AG09309 (cell line): ENCODE results near the gene CDK14.

ENCODE experiments used
- DNase-seq: peaks from one replicate; pipeline ENCODE4 v3.0.0-alpha.2; 2010; ENCODE audit warnings: low read depth
- H3K4me3 ChIP-seq: 2 replicates; pipeline ENCODE4 v1.5.1; 2011; ENCODE audit warnings: mild to moderate bottlenecking, low read depth, low read length, moderate library complexity; ENCODE audit not compliant: control insufficient read depth
- TF ChIP-seq, protein P1 (sequence below): IDR thresholded peaks from 2 replicates; pipeline ENCODE4 v1.5.1; 2011; ENCODE audit warnings: mild to moderate bottlenecking, low read depth, low read length, inconsistent platforms; ENCODE audit not compliant: insufficient read depth, control insufficient read depth; ENCODE audit errors: missing control alignments

The CDK14 gene

DNA sequence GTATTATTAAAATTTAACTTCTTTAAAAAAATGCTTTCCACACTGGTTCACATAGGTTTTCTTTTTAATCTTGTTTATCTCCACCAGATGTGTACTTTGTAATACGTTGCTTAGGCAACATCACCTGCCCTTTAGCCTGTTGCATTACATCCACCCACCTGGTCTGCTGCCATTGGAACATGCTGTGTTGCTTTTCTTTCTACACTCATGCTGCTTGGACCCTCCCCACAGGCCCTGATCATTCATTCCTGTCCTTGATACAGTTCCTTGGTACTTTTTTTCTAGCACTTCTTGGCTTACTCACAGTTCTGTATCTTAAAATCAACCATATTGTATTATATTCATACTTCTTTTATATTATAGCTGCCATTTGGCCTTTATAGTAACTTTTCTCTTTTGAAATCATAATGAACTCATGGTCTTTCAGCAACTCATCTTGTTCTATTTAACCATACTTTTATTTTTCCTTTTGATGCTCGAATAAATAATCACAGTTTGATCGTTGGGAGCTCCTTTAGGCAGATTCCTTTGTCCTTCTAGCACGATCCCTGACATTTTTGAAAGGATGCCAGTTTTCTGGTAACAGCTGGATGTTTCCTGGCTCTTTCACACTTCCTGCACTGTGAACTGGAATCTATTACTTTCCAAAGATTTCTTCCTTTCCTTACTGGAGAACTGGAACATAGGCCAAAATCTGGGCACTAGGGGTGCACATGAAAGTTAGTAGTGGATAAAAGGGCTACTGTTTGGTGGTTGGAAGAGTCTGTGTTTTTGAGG, 125.1 kb downstream of the CDK14 start:
- peak; percentile 52 for DNase-seq
- TF ChIP-seq, protein P1, sequence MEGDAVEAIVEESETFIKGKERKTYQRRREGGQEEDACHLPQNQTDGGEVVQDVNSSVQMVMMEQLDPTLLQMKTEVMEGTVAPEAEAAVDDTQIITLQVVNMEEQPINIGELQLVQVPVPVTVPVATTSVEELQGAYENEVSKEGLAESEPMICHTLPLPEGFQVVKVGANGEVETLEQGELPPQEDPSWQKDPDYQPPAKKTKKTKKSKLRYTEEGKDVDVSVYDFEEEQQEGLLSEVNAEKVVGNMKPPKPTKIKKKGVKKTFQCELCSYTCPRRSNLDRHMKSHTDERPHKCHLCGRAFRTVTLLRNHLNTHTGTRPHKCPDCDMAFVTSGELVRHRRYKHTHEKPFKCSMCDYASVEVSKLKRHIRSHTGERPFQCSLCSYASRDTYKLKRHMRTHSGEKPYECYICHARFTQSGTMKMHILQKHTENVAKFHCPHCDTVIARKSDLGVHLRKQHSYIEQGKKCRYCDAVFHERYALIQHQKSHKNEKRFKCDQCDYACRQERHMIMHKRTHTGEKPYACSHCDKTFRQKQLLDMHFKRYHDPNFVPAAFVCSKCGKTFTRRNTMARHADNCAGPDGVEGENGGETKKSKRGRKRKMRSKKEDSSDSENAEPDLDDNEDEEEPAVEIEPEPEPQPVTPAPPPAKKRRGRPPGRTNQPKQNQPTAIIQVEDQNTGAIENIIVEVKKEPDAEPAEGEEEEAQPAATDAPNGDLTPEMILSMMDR = no peak

DNA sequence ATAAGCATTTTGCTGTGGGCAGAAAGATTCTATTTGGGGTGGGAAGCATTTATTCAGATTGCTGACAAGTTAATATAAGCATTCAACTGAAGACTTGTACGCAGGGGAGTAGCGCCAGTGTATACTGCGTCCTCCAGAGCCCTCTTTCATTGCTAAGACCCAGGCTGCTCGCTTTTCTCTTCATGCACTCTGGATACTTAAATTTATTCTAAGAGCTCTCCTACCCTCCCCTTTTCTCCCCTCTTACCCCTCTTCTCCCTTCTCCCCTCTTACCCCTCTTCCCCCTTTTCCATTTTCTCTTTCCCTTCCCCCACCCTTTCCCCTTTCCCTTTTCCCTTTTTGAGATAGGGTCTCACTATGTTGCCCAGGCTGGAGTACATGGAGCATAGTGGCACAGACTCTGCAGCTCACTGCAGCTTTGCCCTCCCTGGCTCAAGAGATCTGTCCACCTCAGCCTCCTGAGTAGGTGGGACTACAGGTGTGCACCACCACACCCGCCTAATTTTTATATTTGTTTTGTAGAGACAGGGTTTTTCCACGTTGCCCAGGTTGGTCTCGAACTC, 125.8 kb downstream of the CDK14 start:
- no peak for DNase-seq
- H3K4me3 ChIP-seq = no peak overlapping the region
- TF ChIP-seq, protein P1 = no peak

More for the DNA sequence above, 125.1 kb downstream of the CDK14 start:
- no peak overlapping the region for H3K4me3 ChIP-seq

DNA sequence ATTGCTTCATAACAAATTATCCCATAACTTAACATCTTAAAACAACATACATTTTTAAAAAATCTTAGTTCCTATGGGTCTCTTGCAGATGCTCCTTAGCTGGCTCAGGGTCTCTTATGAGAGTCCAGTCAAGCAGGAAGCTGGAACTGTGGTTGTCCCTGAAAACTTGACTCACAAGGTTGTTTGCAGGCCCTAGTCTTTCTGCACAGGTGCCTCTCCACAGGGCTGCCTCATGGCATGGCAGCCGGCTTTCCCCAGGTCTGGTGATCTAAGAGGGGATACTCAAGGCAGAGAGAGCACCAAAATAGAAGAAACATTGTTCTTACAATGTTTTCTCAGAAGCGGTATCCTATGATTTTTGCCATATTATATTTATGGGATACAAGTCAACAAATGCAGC, 127.1 kb downstream of the CDK14 start:
- TF ChIP-seq, protein P1 = no peak
- DNase-seq = no peak
- no peak overlapping the region for H3K4me3 ChIP-seq

DNA sequence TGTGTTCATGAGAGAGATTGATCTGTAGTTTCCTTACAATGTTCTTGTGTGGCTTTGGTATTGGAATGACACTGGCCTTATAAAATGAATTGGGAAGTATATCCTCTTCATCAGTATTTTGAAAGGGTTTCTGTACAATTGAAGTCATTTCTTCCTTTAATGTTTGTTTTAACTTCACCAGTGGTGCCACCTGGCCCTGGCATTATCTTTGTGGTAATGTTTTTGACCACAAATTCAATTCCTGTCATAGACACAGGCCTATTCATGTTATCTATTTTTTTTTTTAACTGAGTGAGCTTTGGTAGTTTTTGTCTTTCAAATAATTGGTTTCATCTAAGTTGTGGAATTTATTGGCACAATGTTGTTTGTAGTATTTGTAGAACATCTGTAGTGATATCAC, 127.7 kb downstream of the CDK14 start:
- DNase-seq = no peak
- H3K4me3 ChIP-seq = no peak overlapping the region
- TF ChIP-seq, protein P1 = no peak

DNA sequence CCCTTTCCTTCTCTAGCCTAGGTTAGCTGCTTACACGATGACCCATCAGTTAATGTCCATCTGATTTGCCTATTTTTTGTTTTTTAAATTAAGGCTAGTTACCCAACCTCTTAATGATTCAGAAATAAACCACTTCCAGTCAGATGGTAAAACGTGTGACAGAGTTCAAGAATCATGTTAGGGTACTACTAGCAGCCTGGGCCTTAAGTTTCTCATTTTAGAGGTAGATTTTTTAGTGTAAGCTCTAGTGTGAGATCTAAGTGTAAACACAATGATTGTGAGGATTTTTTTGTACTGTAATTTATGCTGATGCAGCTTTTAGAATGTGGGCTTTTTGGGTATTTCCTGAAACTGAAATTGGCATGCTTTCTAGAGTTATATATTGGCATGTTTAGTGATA, 130.0 kb downstream of the CDK14 start:
- TF ChIP-seq, protein P1 = no peak
- DNase-seq = no peak
- H3K4me3 ChIP-seq = no peak overlapping the region

DNA sequence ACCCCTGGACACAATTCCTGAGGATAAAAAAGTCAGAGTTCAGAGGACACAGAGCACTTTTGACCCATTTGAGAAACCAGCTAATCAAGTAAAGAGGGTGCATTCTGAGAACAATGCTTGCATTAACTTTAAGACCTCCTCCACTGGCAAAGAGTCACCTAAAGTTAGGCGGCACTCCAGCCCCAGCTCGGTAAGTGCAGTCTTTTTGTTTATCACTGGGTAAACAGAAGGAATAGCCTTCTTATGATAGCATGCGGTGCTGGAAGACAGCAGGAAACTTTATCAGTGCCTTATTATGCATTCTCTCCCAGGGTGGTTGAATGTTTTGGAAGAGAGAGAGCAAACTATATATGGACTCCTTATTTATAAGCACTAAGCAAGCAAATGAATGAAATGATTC, 130.5 kb downstream of the CDK14 start:
- no peak overlapping the region for H3K4me3 ChIP-seq
- TF ChIP-seq, protein P1 = no peak
- no peak for DNase-seq
